Measurements from ENCODE around the gene GBP5.
"Not testable (repeated sequence)": the region's sequence is repeated elsewhere in the genome, so short reads cannot be mapped to it uniquely, and the experiment has no call there.

GBP5 gene

DNA sequence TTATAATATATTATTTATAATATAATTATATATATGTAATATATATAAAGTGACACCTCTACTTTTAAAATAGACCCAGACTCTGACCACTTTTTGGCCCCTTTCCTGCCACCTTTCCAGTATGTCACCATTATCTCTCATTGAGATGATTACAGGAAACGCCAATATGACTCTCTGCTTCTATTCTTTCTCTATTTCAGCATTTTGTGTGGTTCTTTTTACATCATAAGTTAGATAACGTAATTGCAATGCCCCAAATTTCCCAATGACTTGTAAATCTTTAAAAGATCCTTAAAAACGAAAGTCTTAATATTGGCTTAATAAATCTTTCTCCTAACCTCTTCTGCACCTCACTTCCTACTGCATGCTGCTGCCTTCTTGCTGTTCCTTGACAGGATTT is 8.1 kb upstream of the GBP5 start:
- no peak for DNase-seq (ENCODE audit: low spot score)

DNA sequence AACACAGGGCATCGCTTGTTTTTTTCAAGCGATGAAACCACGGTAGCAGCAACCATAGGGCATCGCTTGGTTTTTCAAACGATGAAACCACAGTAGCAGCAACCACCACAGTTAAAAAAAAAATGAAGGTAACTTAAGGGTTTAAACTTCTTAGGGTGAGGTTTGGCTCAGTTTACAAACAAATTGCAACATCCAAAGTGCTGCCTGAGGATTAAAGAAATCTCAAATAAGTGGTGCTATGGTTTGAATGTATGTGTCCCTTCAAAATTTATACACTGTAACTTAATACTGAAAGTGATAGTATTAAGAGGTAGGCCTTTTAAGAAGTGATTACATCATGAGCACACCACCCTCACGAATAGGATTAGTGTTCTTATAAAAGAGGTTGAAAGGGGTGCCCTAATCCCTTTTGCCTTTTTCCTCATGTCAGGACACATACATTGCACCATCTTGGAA is 6.4 kb upstream of the GBP5 start:
- no peak for DNase-seq (ENCODE audit: low spot score)

DNA sequence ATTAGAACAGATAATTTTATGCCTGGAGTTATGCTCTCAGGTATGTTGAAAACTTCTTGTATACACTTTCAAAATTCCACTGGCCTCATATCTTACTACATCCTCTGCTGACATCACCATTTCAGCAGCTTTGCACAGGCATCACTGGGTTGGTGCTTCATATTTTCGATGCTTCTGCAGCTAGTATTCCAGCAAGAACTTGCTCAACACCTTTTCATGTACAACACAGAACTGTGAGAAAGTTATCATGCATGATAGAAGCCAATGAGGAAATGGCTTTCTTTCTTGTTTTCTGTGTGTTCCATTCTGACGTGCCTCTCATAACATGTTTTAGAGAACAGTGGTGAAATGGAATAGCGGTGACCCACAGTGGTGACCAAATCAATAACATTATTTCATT is 5.1 kb upstream of the GBP5 start:
- no peak for DNase-seq (ENCODE audit: low spot score)

DNA sequence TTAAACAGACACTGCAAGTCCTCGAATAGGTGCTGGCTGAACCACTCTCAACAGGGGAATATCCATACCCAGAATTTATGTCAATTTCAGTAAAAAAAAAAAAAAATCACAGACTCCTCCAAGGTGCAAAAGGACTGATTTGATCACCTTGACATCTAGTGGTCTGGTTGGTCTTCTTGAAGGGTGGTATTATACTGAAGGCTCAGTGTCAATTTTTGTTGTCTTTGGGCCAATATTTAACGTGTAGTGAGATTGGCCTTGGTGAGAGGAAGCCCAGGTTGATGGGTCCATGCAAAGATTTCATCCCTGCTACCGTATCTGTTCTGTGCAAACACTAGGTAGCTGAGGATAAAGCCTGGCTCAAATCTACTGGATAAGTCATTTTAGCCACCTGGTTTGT is 4.0 kb upstream of the GBP5 start:
- DNase-seq (ENCODE audit: low spot score): no peak

DNA sequence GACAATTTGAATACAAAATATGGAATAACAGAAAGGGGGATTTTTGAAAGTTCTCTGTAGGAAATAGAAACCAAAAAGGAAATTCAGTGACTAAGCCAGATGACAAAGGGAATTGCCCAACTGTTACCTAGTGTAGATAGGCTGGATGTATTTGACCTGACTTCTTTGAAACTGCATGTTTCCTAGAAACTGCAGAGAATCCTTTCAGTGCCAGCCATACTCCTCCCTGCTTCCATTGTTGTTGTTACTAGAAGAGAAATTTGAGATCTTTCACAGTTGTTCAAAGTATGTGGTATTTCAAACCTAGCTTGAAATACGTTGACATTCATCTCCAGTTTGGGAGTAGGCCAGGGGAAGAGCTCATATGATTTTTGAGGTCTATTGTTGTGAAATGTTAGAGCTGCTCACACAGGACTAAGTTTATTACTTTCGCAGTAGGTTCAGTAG is 1.8 kb upstream of the GBP5 start:
- DNase-seq (ENCODE audit: low spot score): peak; percentile 31

DNA sequence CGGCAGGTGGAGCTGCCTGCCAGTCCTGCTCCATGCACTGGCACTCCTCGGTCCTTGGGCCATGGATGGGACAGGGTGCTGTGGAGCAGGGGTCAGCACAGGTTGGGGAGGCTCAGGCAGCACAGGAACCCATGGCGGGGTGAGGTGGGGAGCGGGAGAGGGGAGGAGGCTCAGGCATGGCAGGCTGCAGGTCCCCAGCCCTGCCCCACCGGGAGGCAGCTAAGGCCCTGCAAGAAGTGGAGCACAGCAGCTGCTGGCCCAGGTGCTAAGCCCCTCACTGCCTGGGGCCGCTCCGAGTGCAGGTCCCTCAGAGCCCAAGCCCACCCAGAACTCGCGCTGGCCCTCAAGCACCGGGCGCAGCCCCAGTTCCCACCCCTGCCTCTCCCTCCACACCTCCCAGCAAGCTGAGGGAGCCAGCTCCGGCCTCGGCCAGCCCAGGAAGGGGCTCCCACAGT is 691 bp upstream of the GBP5 start:
- DNase-seq (ENCODE audit: low spot score): no peak

DNA sequence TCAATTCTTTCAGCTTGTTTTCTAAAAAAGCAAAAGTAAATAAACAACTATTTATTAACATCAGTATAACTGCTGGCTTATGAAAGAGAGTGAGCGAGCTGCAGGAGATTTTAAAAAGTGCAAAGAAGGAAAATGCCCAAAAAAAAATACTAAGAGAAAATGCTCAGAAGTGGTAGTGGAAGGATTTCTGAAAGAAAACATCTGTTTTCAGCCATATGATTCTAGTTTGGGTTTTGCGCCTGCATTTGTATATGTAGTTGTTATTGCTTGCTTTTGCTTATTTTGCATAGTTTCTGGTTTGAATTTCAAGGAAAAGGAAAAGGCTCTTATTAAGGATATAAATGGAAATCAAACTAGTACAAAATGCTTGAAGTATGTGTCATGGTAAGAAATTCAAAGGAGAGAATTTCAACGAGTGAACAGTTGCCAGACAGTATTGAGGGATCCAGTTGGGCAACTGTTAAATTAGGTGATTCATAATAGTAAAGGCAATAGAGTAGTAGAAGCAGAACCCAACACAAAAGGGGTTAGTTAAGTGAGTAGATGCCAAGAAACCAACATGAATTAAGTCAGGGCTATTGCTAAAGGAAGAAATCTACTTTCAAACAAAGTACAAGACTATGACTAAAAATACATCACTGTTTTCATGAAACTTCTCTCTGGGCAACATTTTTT is 1.2 kb downstream of the GBP5 start:
- DNase-seq (ENCODE audit: low spot score): no peak

DNA sequence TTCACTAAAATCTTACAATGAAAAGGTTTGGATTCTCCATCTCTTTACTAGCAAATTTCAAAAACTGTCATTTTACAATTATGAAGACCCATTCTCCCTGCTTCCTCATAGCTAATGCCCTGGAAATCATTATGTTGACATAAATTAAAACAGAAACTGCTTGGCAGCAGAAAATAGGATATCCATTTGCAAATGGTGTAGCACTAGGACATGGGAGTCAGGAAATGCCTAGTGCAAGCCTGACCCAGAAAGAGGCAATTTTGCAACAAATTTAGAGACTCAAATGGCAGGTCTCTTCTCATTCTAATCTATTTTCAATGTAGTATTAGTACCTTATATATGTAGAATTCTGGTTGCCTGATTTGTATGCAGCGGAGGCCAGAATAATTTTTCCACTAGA is 2.2 kb downstream of the GBP5 start:
- DNase-seq (ENCODE audit: low spot score): no peak

DNA sequence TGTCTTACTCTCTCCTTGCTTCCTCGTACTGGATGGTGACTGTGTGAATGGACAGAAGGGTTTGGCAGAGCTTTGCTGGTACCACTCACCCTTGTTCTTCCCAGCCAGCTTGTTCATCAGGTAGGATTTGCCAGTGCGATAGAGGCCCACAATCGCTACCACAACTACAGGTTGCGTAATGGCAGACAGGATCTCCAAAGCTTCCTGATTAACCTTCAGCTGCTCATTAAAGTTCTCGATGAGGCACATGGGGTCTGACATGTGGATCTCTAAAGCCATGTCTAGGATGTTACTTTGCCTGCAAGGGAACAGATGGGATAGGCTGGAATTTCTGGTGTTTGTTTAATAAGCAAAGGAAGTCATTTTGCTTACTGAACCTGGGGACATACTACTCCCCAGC is 3.4 kb downstream of the GBP5 start:
- DNase-seq (ENCODE audit: low spot score): no peak

DNA sequence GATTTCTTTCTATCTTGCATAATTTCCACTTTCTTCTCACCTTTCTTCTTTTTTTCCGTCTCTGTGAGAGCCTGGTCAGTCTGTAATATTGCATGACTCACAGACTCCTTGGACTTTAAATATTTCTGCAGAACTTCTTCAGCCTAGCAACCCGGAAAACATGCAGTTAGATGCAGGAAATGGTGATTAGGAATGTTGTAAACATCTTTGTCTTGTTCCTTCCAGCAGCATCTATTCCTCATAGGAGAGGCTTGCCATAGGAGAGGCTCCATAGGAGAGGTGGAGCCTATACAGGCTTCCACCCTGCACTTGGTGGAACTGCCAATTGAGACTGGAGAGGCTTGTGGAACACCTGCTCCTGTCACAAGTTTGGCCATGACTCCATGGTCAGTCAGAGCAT is 10.0 kb downstream of the GBP5 start:
- DNase-seq (ENCODE audit: low spot score): no peak

DNA sequence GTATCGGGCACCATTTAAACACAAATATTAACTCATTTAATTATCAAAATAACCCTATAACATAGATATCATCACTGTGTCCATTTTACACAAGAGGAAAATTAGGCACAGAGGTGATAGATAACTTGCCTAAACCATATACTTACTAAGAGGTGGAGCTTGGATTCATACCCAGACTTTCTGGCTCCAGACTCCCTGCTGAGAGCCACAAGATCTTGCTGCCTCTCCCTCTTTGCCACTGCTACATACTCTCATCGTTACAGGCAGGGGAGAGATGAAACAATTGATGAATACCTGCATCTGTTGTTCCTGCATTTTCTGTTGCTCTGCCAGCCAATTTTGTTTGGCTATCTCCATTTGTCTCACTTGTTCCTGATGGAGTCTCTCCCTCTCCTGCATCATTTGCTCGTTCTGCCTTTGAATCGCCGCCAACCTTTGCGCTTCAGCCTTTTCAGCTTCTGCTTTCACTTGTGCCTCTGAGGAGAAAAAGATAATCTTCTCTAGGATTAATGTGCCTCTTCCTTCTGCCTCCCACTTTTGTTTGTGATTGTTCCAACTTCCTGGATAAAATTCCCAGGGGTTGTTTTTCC is 10.6 kb downstream of the GBP5 start:
- DNase-seq (ENCODE audit: low spot score): peak; percentile 23

DNA sequence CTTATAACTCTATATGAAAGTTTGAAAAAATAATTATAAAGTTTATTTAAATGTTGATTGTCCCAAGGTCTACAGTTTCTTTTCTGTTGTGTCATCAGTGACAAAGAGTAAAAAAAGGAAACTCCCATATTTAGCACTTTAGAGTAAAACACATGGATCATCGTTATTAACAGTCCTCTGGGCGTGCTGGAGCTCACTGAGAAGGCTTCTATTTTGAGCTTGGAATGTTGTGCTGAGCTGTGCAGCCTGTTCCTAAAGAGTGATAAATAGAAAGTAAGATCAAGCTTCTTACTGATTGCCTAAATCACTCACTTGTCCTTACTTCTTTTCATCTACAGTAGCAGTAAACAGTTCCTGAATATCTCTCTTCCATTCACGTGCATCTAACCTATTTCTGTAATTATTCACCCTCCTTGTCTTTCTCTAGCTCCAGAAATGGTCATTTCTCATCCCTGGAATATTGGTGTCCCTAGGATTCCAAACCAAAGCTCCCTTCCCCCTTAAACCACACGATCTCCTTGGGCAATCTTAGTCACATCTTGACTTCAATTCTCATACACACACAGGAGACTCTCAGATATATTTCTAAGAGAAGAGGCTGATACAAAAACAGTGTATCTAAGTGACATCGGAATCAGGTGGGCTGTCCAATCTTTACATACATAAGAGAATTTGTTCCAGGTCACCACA is 11.9 kb downstream of the GBP5 start:
- no peak for DNase-seq (ENCODE audit: low spot score)

DNA sequence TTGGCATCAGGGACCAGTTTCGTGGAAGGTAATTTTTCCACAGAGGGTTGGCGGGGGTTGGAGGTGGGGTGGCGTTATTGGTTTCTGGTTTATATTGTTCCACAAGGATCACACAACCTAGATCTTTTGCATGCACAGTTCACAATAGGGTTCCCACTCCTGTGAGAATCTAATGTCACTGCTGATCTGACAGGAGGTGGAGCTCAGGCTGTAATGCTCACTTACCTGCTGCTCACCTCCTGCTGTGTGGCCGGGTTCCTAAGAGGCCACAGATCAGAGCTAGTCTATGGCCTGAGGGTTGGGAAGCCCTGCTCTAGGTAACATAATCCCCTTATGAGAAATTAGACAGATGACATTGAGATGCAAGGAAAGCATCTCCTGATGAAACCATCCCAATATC is 12.6 kb downstream of the GBP5 start:
- DNase-seq (ENCODE audit: low spot score): no peak

DNA sequence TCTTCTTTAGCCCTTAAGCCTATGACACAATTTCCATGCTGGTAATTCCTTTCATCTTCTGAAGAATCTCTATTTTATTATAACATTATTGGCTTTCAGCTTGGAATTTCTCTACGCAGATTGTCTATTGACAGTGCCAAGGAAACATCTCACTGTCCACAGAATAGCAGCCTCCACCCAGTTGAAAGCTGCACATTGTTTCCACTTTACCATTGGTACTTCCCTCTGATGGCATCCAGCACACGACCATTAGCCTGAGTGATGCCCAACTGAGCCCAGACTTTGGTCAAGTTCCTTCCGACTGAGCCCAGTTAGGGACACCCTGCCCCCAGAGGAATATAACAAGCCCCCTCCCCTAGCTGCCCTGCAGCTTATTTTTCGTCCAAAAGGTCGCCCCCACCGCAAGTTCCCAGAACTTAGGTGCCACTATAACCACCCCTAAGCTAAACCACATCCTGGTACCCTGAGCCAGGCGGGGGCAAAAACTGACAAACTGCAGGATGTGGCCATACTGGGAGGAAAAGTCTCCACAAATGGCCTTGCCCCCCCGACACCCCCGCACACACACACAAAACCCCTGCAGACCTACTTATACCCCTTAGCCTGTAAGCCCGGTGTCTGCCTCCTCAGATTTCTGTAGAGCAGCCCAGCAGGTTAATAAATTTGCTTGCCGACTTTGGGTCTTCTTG is 13.2 kb downstream of the GBP5 start:
- DNase-seq (ENCODE audit: low spot score): no peak

DNA sequence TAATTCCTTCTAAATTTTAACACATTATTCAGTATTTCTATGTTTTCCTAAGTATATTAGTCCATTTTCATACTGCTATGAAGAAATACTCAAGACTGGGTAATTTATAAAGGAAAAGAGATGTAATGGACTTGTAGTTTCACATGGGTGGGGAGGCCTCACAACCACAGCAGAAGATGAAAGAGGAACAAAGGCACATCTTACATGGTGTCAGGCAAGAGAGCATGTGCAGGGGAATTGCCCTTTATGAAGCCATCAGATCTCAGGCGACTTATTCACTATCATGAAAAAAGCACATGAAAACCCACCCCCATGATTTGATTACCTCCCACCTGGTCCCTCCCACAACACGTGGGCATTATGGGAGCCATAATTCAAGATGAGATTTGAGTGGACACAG is 15.6 kb downstream of the GBP5 start:
- DNase-seq (ENCODE audit: low spot score): no peak

DNA sequence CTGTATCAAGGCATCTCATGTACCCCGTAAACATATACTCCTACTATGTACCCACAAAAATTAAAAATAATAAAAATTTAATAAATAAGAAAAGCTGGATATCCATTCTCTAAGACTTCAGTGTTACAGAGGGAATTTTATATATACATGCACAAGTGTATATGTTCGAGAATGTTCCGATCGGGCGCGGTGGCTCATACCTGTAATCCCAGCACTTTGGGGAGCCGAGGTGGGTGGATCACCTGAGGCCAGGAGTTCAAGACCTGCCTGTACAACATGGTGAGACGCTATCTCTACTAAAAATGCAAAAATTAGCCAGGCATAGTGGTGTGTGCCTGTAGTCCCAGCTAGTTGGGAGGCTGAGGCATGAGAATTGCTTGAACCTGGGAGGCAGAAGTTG is 17.1 kb downstream of the GBP5 start:
- DNase-seq (ENCODE audit: low spot score): not testable (repeated sequence)

DNA sequence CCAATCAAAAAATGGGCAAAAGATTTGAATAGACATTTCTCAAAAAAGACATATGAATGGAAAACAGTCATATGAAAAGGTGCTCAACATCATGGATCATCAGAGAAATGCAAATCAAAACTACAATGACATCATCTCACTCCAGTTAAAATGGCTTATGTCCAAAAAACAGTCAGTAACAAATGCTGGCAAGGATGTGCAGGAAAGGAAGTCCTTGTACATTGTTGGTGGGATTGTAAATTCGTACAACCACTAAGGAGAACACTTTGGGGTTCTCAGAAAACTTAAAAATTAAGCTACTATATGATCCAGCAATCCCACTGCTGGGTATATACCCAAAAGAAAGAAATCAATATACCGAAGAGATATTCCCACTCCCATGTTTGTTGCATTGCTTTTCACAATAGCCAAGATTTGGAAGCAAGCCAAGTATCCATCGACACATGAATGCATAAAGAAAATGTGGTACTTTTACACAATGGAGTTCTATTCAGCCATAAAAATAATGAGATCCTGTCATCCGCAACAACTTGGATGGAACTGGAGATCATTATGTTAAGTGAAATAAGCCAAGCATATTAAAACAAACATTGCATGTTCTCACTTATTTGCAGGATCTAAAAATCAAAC is 17.9 kb downstream of the GBP5 start:
- DNase-seq (ENCODE audit: low spot score): no peak

DNA sequence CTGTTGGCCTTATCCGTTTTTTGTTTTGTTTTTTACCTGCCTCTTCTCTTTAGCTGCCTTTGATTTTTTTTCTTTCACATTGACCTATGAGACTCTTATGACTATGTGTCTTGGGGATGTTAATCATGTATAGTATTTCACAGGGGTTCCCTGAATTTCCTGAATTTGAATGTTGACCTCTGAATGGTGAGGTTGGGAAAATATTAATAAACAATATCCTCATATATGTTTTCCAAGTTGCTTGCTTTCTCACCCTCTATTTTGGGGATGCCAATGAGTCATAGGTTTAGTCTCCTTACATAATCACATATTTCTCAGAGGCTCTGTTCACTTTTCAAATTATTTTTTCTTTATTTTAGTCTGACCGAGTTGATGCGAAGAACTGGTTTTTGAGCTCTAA is 29.6 kb downstream of the GBP5 start:
- DNase-seq (ENCODE audit: low spot score): no peak
